Measurements from ENCODE around the gene CCDC92B. TPM values are rescaled to one million over a fixed set of nuclear protein-coding genes. Genes with fewer than 3 reads are reported as not detected.
A peak's percentile ranks its signal among the peaks of the same experiment; 100 is the strongest.

CCDC92B gene
- total RNA-seq, 2 donors from 2014 or later: 0.14 TPM; not detected in 1

DNA sequence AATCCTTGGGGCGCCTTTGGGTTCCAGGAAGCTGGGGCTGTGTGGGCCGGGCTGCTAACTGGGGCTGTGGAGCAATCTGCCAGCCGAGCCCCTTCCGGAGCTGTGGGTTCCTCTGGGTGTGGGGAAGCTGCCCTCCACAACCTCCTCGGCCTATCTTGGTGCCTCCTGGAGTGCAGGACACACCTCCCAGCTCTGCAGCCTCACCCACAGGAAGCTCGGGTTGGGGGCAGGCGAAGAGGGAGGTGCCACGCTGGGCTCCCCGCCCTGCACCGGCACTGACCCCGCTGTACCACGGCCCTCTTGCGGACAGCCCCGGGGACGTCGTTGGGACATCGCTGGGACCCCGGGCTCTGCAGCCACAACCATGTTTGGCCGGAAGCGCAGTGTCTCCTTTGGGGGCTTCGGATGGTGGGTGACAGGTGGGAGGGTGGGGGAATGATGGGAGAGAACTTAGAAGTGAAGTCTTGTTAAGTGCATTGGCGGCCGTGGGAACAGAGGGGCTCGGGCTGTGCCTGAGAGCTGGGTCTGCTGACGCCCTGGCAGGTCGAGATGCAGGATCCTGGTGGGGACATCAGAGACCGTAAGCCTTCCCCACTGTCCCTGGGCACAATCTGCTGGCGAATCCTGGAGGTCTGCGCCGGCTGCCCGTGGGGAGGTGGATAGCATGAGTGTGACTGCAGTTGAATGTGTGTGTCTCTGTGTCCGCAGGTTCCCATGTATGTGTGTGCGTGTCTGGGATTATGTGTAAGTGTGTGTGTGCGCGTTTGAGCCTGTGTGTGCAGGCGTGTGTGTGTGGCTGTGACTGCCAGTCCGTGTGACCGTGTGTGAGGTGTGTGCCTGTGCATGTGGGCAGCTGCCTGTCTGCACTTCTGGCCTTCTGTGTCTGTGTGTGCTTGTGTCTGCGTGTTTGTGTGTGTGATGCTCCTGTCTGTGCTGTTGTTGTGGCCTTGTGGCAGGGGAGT, 47.0 kb upstream of the CCDC92B start, which contains the start of gene RAP1GAP2:
Gene RAP1GAP2, plus strand, starts transcription at position 275 of the 962 bp plus-strand sequence. Its CDS starts 90 bp downstream, at position 365.
- Histone ChIP-seq H3K27ac (no peak within 1 kb of the TSS), H3K9me3 (no peaks in the 10 kb centered on the region), H3K36me3 (no peaks in the 10 kb centered on the region), H3K4me1 (ENCODE audit: control insufficient read depth in 1 of 2, low read depth in 2 of 2) (no peaks in the 10 kb centered on the region), H3K4me3 (peak within 1 kb of the TSS; percentile 56), H3K27me3 (replicated peaks; ENCODE audit: insufficient read depth) (no peaks in the 10 kb centered on the region)
- ATAC-seq (ENCODE audit: insufficient number of reproducible peaks, low FRiP score, low read depth) (no peak), DNase-seq (ENCODE audit: low spot score) (no peak)
- TF ChIP-seq, protein P1, sequence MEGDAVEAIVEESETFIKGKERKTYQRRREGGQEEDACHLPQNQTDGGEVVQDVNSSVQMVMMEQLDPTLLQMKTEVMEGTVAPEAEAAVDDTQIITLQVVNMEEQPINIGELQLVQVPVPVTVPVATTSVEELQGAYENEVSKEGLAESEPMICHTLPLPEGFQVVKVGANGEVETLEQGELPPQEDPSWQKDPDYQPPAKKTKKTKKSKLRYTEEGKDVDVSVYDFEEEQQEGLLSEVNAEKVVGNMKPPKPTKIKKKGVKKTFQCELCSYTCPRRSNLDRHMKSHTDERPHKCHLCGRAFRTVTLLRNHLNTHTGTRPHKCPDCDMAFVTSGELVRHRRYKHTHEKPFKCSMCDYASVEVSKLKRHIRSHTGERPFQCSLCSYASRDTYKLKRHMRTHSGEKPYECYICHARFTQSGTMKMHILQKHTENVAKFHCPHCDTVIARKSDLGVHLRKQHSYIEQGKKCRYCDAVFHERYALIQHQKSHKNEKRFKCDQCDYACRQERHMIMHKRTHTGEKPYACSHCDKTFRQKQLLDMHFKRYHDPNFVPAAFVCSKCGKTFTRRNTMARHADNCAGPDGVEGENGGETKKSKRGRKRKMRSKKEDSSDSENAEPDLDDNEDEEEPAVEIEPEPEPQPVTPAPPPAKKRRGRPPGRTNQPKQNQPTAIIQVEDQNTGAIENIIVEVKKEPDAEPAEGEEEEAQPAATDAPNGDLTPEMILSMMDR (IDR thresholded peaks at IDR 0.05): no peak

DNA sequence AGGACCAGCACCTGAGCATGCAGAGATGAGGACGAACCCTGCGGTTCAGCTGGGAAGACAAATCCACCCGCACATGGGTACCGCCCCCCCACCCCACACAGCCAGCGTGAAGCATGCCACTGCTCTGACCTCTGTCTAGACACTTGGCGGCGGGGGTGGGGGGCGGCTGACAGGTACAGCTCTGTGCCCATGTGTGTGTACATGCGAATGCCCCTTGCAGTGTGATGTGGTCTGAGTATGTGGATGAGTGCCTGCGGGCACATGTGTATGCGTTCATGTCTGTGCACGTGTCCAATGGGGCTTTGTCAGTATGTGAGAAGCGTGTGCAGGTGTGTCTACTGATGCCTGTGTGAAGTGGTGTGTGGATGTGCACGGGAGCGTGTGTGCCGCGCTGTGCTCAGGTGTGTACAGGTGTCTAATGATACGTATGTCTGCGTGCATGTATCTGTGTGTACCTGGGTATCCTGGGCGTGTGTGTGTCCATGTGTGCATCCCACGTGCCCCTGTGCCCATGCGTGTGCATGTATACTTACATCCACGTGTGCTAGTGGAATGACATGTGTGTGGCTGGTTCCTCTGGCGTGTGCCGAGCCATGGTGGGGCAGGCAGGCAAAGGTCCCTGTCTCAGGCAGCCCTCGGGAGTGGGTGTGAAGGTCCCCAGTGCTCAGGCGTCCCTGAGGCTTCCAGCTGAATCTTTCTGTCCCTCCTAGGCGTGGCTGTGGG, 46.1 kb upstream of the CCDC92B start:
- DNase-seq (ENCODE audit: low spot score): no peak
- Histone ChIP-seq H3K4me3 (peak overlapping the region; percentile 56), H3K36me3 (no peaks in the 10 kb centered on the region), H3K27me3 (replicated peaks; ENCODE audit: insufficient read depth) (no peaks in the 10 kb centered on the region), H3K27ac (no peak overlapping the region), H3K4me1 (ENCODE audit: control insufficient read depth in 1 of 2, low read depth in 2 of 2) (no peaks in the 10 kb centered on the region), H3K9me3 (no peaks in the 10 kb centered on the region)
- TF ChIP-seq, protein P1 (IDR thresholded peaks at IDR 0.05): no peak
- ATAC-seq (ENCODE audit: insufficient number of reproducible peaks, low FRiP score, low read depth): no peak

DNA sequence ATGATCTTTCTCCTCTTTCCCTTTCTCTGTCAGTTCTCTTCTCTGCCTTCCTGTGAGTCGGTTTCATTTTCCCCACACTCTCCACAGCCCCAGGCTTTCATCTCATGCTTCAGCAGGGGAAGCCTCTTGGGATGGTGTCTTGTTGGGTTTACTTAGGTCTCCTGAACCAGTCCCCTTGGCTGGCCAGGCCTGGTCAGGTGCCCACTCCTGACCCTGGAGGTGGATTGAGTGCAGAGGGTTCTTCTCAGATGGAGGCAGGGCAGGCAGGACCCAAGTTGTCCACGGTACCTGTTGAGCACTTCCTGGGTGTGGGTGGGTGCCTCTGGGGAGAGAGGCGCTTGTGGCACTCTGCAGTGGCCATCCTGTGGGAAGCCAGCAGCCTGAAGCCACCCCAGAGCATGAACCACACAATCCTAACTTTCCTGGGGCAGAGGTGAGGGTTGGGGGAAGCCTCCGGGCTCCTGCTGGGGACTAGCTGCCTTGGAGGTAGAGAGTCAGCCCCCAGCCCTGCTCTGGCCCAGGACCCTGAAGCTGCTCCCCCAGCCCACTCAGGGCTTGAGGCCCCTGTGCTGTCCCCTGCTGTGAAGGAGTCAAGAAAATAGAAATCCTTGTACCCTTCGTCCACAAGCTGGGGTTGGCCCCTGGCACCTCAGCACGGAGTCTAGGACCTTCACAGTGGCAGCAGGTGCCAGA, 44.8 kb upstream of the CCDC92B start:
- H3K4me3 ChIP-seq: no peak overlapping the region
- H3K36me3 ChIP-seq: no peaks in the 10 kb centered on the region
- no peak for ATAC-seq (ENCODE audit: insufficient number of reproducible peaks, low FRiP score, low read depth)
- no peaks in the 10 kb centered on the region for H3K9me3 ChIP-seq
- DNase-seq (ENCODE audit: low spot score): no peak
- no peaks in the 10 kb centered on the region for H3K4me1 ChIP-seq (ENCODE audit: control insufficient read depth in 1 of 2, low read depth in 2 of 2)
- TF ChIP-seq, protein P1 (IDR thresholded peaks at IDR 0.05): no peak
- no peaks in the 10 kb centered on the region for H3K27me3 ChIP-seq (replicated peaks; ENCODE audit: insufficient read depth)
- no peak overlapping the region for H3K27ac ChIP-seq

DNA sequence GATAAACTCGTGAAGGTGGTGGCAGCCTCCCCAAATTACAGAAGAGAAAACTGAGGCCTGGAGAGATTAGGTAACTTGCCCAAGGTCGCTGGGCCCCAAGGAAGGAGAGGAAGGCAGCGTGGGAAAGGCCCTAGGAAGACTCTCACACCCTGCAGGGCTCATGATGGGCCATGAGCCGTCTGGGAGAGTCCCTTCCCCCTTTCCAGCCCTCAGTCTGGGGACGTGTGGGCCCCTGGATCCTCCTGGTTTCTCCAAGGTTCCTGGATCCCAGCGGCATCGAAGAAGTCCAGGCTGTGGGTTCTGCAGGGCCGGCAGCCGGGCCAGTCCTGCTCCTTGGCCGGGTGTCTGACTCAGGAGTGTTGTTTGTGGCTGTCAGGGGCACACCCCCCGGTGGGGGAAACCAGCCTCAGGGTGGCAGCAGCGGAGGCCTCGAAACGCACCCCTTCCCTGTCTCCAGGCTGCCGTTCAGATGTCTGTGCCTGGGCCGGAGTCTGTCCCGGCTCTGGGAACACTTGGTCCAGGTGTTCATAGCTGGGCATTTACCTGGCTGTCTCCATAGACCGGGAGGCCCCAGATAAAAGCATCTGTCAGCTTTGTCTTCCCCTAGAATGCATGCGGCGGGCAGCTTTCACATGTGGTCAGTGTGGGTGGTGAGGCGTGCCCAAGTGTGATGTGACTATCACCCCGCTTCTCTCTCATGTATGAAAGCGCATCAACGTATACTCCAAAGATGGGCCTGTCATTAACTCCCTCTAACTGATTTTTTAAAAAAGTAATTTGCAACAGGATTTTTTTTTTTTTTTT, 43.1 kb upstream of the CCDC92B start:
- Histone ChIP-seq H3K4me3 (no peak overlapping the region), H3K36me3 (no peaks in the 10 kb centered on the region), H3K4me1 (ENCODE audit: control insufficient read depth in 1 of 2, low read depth in 2 of 2) (no peaks in the 10 kb centered on the region), H3K27me3 (replicated peaks; ENCODE audit: insufficient read depth) (no peaks in the 10 kb centered on the region), H3K27ac (no peak overlapping the region), H3K9me3 (no peaks in the 10 kb centered on the region)
- DNase-seq (ENCODE audit: low spot score) (no peak), ATAC-seq (ENCODE audit: insufficient number of reproducible peaks, low FRiP score, low read depth) (no peak)
- TF ChIP-seq, protein P1 (IDR thresholded peaks at IDR 0.05): no peak
